GM18499 (cell line): ENCODE data around the gene SLC41A1.

ENCODE experiments used
- ATAC-seq: cut with Tn5 transposase; IDR thresholded peaks from one replicate; pipeline ENCODE4 v1.9.1; 2021; ENCODE audit warnings: moderate number of reproducible peaks; ENCODE audit not compliant: insufficient read depth, unreplicated experiment

Gene SLC41A1

DNA sequence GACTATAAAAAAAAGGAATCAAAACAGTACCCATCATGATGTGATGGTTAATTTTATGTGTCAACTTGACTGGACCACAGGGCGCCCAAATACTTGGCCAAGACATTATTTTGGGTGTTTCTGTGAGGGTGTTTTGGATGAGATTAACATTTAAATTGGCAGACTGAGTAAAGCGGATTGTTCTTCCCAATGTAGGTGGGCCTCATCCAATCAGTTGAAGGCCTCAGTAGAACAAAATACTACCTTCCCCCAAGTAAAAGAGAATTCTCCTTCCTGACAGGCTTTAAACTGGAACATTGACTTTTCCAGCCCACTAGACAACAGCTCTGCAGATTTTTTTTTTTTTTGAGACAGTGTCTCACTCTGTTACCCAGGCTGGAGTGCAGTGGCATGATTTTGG lies 48.4 kb downstream of the SLC41A1 start:
- no peak for ATAC-seq

DNA sequence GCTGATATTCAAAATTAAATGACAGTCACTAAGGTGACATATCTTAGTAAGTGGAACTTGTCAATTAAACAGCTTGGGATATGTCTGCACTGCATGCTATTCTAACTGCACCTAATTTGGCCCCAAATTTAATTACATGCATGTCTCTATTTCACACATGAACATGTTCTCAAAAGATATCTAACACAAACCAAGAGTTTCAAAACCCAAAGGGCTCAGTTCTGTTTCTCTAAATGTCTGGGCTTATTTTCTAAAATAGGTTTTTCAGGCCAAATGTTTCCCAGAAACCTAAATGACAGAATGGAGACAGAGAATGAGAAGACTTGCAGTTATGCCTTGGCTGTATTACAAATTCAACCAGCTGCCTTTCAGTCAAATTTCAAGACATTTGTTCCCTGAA lies 49.0 kb downstream of the SLC41A1 start:
- no peak for ATAC-seq

DNA sequence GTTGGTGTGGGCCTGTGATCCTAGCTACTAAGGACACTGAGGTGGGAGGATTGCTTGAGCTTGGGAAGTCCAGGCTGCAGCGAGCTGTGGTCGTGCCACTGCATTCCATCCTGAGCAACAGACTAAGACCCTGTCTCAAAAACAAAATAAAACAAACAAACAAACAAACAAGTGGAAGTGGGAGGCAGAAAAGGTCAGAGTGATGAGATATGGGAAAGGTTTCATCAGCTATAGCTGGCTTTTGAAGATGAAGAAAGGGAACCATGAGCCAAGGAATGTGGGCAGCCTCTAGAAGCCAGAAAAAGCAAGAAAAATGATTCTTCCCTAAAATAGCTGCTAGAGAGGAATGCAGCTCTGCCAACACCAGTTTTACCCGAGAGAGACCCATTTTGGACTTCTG lies 52.4 kb downstream of the SLC41A1 start:
- ATAC-seq: no peak

DNA sequence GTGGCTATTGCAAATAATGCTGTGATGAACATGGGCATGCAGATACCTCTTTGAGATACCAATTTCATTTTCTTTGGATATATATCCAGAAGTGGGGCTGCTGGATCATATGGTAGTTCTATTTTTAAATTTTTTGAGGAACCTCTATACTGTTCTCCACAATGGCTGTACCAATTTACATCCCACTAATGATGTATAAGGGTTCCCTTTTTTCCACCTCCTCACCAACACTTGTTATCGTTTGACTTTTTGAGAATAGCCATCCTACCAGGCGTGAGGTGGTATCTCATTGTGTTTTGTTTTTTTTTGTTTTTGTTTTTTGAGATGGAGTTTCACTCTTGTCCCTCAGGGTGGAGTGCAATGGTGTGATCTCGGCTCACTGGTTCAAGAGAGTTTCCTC lies 56.4 kb downstream of the SLC41A1 start:
- no peak for ATAC-seq

GRCh38 chr1:205754857-205755256 lies 58.1 kb downstream of the SLC41A1 start:
- ATAC-seq: no peak

- ATAC-seq: no peak
These were observed 61.9 kb downstream of the SLC41A1 start for GRCh38 chr1:205751036-205751651.

GRCh38 chr1:205750138-205751035 lies 62.6 kb downstream of the SLC41A1 start, which contains the start of gene NUCKS1:
Gene NUCKS1 (minus strand): TSS chr1:205750182. CDS start chr1:205749973, 209 bp downstream.
- ATAC-seq: peak; percentile 76

DNA sequence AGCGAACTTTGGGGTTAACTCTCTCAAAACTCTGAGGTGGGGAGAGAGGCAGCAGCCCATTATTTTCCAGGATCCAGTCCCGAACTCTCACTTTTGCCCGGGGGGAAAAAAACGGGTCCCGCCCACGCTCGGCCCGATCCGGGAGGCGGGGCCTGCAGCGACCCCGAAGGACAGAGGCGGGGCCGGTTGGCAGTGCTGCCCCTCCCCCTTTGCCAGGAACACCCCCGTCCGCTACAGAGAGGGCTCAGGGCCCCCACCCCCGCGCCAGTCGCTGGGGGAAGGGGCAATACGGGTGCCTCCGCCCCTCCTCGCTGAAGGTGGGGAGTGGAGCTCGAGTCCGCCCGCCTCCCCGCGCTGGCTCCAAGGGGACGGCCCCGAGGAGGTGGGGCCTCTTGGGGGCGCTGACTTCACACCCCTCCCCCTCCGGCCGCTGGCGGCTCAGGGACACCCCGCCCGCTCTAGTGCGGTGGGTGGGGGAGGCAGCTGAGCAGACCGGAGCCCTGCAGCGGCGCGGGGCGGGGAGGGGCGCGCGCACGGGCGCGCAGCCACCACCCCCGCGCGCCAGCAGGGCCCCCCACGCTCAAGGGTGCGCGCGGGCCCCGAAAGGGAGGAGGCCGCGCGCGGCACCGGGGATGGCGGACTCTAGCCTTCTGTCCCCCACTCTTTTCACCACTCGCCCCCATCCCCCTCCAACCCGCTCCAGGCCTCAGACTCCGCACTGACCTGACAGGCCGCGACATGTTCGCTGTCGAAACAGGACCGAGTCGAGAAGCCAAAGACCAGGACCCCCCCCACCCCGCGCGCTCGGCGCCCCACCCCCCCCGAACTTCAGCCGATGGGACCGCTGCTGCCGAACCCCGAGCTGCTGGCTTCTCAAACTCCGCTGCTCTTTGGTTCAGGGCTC lies 63.5 kb downstream of the SLC41A1 start:
- ATAC-seq: no peak

GRCh38 chr1:205748403-205749233 lies 64.4 kb downstream of the SLC41A1 start:
- ATAC-seq: no peak

DNA sequence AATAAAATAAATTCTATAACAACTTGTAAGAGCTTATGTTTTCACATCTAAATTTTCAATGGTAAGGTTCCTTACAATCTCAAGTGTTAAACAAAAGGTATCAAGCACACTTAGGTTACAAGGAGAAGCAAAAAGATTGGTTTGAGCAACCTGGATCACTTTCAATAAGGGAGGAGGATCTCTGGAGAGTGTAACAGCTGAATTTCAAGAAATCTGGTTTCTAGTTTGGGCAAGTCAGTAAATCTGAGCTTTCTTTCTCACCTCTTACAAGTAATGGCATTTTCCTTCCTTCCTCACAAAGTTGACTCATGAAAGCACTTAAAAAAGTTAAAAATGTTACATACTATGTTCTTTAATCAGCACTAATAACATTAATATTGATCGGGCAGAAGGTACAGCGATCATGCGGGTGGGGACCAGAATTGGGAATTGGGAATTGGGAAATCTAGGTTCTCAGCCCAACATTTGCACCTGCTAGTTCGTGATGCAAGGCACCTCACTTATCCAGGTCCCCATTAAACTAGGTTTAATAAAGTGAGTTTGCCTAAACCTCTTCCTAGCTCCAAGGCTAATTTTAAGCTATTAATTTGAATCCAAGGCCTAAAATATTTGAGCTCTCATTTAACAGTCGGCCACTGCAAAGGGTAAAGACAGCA lies 66.1 kb downstream of the SLC41A1 start:
- no peak for ATAC-seq

DNA sequence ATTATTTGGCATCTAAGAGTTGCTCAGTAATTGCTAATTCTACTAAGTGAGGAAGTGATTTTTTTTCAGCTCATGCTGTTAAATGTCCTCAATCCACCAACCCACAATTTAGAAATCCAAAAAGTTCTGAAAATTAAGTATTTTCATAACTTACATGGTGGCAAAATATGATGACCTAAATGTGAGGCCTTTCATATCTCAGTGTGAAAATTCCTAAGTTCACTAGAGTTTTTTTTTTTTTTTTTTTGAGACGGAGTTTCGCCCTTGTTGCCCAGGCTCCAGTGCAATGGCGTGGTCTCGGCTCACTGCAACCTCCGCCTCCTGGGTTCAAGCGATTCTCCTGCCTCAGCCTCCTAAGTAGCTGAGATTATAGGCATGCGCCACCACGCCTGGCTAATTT lies 68.6 kb downstream of the SLC41A1 start:
- ATAC-seq: no peak

DNA sequence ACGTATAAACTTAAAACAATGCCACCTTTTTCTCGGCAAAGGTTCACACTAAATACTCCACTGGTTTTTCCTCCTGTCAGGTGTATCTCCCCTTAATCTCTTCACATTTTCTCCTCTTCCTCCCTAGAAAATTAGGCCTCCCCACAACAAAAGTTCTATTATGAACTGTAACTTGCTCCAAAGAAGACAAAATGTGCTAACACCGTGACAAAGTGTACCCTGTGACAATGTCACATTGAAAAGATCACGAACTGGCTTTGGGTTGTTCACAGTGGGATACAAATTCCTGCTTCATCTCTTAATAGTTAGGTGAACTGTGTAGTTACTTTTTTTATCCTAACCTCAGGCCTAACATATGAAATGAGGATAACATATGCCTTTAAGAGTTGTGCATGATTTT lies 69.0 kb downstream of the SLC41A1 start:
- no peak for ATAC-seq

DNA sequence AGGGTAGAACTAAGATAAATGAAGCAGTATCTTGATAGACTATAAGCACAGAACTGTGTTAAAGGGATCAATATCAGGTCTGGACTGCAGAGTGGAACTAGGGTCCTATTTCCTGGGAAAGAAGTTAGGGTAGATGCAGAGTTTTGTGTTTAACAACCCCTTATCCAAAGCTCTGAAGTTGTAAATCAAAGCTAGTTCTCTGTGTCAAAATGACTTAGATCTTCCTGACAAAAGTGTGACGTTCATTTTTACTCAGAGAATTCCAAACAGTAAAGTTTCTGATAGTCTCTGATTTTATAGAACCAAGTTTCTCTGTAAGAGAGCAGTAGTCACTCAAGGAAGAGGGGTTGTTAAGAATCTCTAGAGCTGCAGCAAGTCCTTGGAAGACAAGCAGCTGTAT lies 71.3 kb downstream of the SLC41A1 start:
- no peak for ATAC-seq

DNA sequence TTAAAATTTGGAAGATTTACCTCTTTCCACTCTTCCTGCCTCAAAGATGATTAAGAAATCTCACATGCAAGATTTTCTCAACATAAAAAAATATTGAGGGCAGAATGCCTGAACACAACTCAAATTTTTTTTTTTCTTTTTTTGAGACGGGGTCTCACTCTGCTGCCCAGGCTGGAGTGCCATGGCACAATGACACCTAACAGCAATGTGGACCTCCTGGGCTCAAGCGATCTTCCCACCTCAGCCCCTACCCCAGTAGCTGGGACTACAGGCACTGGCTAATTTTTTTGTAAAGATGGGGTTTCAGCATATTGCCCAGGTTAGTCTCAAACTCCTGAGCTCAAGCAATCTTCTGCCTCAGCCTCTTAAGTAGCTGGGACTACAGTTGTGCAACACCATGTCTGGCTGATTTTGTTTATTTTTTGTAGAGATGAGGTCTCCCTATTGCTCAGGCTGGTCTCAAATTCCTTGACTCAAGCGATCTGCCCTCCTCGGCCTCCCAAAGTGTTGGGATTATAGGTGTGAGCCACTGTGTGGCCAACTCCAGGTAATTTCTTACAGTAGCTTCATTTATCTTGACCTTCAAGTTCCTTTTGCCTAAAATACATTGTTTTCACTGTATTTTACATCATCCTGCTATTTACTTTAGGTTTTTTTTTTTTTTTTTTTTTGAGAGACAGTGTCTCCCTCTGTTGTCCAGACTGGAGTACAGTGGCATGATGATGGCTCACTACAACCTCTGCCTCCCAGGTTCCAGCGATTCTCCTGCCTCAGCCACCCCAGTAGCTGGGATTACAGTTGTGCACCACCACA lies 73.4 kb downstream of the SLC41A1 start:
- ATAC-seq: no peak
